Activated naive CD8-positive, alpha-beta T cell treated with anti-CD3 and anti-CD28 coated beads, Interleukin-2, amount 50 U/mL, for 24 hours (primary cell): ENCODE data around the gene PMM2.
A peak's percentile ranks its signal among the peaks of the same experiment; 100 is the strongest.

Experiments used
- ATAC-seq: fragments of 150-1000 bp; cut with Tn5 transposase; one replicate; pipeline ENCODE4 v1.10.0; 2021
- DNase-seq: peaks from one replicate; pipeline ENCODE4 v3.0.0; 2021
- H3K27ac Mint-ChIP-seq: one replicate; pipeline ENCODE4 v1.8.0; 2021; ENCODE audit warnings: mild to moderate bottlenecking, mixed read lengths
- H3K27me3 Mint-ChIP-seq: one replicate; pipeline ENCODE4 v1.8.0; 2021; ENCODE audit warnings: mixed read lengths
- H3K36me3 Mint-ChIP-seq: one replicate; pipeline ENCODE4 v1.8.0; 2021; ENCODE audit warnings: low read depth, mixed read lengths
- H3K4me1 Mint-ChIP-seq: one replicate; pipeline ENCODE4 v1.8.0; 2021; ENCODE audit warnings: mixed read lengths
- H3K4me3 Mint-ChIP-seq: one replicate; pipeline ENCODE4 v1.8.0; 2021; ENCODE audit warnings: mild to moderate bottlenecking, moderate library complexity, mixed read lengths
- H3K9me3 Mint-ChIP-seq: one replicate; pipeline ENCODE4 v1.8.0; 2021; ENCODE audit warnings: mixed read lengths

PMM2 gene

DNA sequence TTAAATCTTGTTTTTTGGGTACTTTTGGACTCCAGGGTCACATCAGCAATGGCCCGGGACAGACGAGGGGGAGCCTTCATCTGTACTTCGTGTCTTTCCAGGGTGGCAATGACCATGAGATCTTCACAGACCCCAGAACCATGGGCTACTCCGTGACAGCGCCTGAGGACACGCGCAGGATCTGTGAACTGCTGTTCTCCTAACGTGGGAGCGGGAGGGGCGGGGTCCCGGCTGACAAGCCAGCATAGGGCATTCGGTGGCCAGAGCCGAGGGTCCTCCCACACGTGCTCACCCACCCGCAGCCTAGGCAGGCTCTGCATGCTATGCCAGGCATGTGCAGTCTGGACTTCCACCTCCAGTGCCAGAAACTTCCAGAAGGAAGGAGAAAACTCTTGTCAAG is 50.0 kb downstream of the PMM2 start:
- H3K27me3 Mint-ChIP-seq, result no peaks in the 10 kb centered on the region
- peaks cover 12% of the 10 kb centered on the region for H3K4me1 Mint-ChIP-seq
- no peak overlapping the region for H3K27ac Mint-ChIP-seq
- H3K9me3 Mint-ChIP-seq, result no peaks in the 10 kb centered on the region
- H3K4me3 Mint-ChIP-seq, result no peak overlapping the region
- ATAC-seq (peak; percentile 20), DNase-seq (no peak)
- peaks cover 24% of the 10 kb centered on the region for H3K36me3 Mint-ChIP-seq

DNA sequence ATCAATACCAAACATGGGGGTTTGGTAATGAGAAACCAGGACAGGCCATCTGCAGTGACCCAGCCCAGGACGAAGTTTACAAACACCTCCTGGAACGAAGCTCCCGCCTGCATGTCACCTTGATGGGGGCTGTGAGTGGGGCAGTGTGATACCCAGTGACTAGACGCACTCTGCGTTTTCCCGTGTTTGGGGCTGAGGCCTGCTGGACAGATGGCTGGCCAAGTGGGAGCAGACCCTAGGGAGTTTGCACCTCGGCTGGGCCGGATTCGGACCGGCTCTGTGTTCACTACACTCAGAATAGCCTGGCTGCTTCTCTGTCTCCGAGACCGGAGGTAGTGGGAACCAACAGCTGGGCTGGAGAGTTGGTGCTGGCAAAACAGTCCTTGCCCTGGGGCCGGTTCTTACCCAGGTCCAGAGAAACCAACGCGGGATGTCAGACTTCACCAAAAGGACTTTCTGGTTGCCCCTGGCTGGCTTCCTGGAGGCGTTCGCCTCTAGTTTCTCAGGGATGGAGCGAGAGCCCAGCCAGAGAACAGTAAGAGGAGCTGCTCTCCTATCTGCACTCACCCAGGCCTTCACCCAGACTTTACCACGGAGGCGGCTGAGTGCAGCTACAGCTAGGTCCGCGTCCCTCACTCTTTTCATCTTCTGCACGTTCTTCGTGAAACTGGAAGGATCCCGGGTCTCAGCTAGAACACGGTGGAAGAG is 50.7 kb downstream of the PMM2 start:
- H3K4me1 Mint-ChIP-seq, result peaks cover 17% of the 10 kb centered on the region
- ATAC-seq, result no peak
- peaks cover 29% of the 10 kb centered on the region for H3K36me3 Mint-ChIP-seq
- H3K27ac Mint-ChIP-seq, result no peak overlapping the region
- no peak for DNase-seq
- no peaks in the 10 kb centered on the region for H3K9me3 Mint-ChIP-seq
- no peaks in the 10 kb centered on the region for H3K27me3 Mint-ChIP-seq
- H3K4me3 Mint-ChIP-seq, result no peak overlapping the region

DNA sequence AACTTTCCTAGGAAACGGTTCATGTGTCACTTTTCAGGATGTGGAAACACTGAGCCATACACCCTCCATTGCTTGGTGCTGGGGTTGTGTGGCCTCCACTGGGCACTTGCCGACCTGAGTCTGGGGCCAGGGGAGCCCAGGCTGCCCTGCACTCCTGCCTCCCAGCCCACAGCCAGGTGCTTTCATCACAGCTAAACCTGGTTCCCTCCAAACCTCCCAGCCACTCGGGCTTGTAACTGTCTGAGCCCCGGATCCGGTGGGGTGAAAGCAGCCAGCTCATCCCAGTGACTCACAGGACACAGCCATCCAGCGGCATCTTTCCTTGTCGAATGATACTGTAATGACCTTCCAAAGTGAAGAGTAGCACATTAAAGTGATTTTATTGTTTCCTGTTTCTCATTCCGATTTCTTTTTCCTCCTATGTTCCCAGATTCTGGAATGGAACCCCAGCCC is 51.3 kb downstream of the PMM2 start:
- Mint-ChIP-seq H3K4me1 (peaks cover 17% of the 10 kb centered on the region), H3K36me3 (peaks cover 29% of the 10 kb centered on the region), H3K4me3 (no peak overlapping the region), H3K27me3 (no peaks in the 10 kb centered on the region), H3K9me3 (no peaks in the 10 kb centered on the region), H3K27ac (no peak overlapping the region)
- no peak for ATAC-seq
- no peak for DNase-seq

- Mint-ChIP-seq H3K9me3 (no peaks in the 10 kb centered on the region), H3K4me3 (no peak overlapping the region), H3K27ac (no peak overlapping the region), H3K36me3 (peaks cover 29% of the 10 kb centered on the region), H3K27me3 (no peaks in the 10 kb centered on the region), H3K4me1 (peaks cover 17% of the 10 kb centered on the region)
- DNase-seq (no peak), ATAC-seq (no peak)
Observed at GRCh38 chr16:8849411-8850011, 51.9 kb downstream of the PMM2 start.

- DNase-seq (no peak), ATAC-seq (peak; percentile 13)
- peaks cover 32% of the 10 kb centered on the region for H3K36me3 Mint-ChIP-seq
- H3K4me1 Mint-ChIP-seq, result peaks cover 18% of the 10 kb centered on the region
- no peak overlapping the region for H3K4me3 Mint-ChIP-seq
- H3K9me3 Mint-ChIP-seq, result no peaks in the 10 kb centered on the region
- peak overlapping the region; percentile 67 for H3K27ac Mint-ChIP-seq
- no peaks in the 10 kb centered on the region for H3K27me3 Mint-ChIP-seq
Observed at GRCh38 chr16:8850279-8850885, 52.7 kb downstream of the PMM2 start.

DNA sequence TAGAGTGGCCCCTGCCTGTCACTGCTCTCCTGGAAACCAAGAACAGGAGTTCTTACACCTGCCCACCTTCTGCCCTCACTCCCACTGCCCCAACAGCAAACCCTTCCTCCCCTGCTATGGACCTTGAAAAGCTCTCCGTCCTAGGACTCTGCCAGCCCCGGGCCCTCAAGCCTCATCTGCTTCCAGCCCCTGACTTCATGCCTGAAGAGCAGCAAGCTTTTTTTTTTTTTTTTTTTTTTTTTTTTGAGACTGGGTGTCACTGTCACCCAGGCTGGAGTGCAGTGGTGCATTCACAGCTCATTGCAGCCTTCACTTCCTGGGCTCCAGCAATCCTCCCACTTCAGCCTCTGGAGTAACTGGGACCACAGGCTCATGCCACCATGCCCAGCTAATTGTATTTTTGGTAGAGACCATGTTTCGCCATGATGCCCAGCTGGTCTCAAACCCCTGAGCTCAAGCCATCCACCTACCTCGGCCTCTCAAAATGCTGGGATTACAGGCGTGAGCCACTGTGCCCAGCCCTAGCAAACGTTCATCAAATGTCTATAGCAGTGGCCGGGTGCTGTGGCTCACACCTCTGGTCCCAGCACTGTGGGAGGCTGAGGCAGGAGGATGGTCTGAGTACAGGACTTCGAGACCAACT is 54.2 kb downstream of the PMM2 start:
- Mint-ChIP-seq H3K4me3 (no peak overlapping the region), H3K36me3 (peaks cover 33% of the 10 kb centered on the region), H3K27me3 (no peaks in the 10 kb centered on the region), H3K4me1 (peaks cover 29% of the 10 kb centered on the region), H3K27ac (peak overlapping the region; percentile 35), H3K9me3 (no peaks in the 10 kb centered on the region)
- DNase-seq, result no peak
- no peak for ATAC-seq

DNA sequence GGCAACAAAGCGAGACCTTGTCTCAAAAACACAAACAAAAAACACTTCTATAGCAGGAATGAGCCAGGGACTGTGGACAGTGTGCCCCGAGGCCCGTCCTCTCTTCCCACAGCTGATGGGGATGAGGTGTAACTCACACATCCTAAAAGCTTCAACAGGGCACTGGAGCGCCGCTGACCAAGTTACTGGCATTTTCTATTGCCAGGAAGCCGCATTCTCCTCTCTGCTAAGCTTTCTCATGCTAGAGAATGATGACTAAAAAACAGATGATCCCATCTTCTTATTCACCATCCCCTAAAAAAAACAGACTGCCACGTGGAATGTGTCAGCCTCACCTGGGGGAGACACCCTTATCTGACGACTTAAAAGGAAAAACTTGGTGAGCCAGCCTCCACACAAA is 54.9 kb downstream of the PMM2 start:
- Mint-ChIP-seq H3K4me1 (peaks cover 30% of the 10 kb centered on the region), H3K27ac (peak overlapping the region; percentile 28), H3K36me3 (peaks cover 32% of the 10 kb centered on the region), H3K27me3 (no peaks in the 10 kb centered on the region), H3K4me3 (no peak overlapping the region), H3K9me3 (no peaks in the 10 kb centered on the region)
- DNase-seq (no peak), ATAC-seq (no peak)

DNA sequence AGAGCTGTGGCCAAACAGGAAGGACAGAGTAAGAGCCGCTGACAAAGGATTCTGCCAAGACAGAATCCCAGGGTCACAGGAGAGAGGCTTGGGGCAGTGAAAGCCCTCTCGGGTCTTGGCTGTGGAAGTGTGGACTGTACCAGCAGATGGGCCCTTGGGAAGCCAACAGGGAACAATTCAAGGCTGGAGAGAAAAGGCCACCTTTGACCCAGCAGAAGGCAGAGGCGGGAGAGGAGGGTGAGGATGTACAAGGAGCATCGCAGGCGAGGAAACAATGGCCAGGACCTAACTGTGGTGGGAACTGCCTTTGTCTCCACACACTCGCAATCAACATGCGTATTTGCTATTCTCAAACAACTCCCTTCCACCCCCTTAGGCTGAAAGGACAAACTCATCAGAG is 55.5 kb downstream of the PMM2 start:
- H3K27me3 Mint-ChIP-seq, result no peaks in the 10 kb centered on the region

DNA sequence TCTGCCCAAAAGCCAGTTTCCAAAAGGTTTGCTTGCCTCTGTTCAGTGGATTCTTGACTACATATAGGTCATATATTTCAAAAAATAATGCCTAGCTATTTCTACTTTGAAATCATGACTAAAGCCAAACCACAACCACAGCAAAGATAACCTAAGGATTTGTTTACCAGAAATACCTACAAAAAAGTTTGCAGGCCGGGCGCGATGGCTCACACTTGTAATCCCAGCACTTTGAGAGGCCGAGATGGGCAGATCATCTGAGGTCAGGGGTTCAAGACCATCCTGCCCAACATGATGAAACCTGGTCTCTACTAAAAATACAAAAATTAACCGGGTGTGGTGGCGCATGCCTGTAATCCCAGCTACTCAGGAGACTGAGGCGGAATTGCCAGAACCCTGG is 56.0 kb downstream of the PMM2 start:
- Mint-ChIP-seq H3K36me3 (peaks cover 39% of the 10 kb centered on the region), H3K9me3 (no peaks in the 10 kb centered on the region), H3K27ac (peak overlapping the region; percentile 56), H3K27me3 (no peaks in the 10 kb centered on the region), H3K4me1 (peaks cover 32% of the 10 kb centered on the region), H3K4me3 (no peak overlapping the region)
- no peak for ATAC-seq
- no peak for DNase-seq

More for the DNA sequence above, 55.5 kb downstream of the PMM2 start:
- Mint-ChIP-seq H3K4me1 (peaks cover 32% of the 10 kb centered on the region), H3K9me3 (no peaks in the 10 kb centered on the region), H3K27ac (peak overlapping the region; percentile 56), H3K4me3 (no peak overlapping the region), H3K36me3 (peaks cover 36% of the 10 kb centered on the region)
- DNase-seq (no peak), ATAC-seq (no peak)

DNA sequence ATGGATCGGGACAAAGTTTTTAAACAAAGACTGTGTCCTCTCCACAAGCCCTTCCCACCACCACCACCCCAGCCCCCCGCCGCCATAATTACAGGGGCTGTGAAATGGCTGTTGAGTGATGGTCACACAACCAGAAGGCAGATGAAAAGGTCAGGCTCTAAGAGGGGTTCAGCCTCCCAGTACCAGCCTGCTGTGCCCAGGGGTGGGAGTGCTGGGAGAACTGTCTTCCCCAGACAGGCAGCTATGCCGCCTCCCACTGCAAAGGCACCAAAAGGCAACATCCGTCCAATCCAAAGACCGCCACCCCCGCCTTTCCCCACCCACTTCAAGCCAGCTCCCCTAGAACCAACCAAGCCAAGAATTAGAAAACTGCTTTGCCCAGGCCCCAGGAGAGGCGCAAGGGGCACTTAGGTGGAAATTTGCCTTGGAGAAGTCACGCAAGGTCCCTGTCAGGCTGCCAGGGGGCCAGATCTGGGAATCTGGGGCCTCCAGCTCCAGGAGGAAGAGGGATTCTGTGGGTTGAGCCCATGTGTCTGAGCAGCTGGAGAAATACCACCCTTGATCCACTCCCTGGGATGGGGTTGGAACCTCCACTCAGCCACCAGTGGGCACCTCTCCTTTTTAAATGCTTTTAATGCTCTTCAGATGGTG is 56.8 kb downstream of the PMM2 start:
- DNase-seq (no peak), ATAC-seq (no peak)
- Mint-ChIP-seq H3K9me3 (no peaks in the 10 kb centered on the region), H3K4me3 (no peak overlapping the region), H3K36me3 (peaks cover 39% of the 10 kb centered on the region), H3K4me1 (peaks cover 30% of the 10 kb centered on the region), H3K27ac (no peak overlapping the region), H3K27me3 (no peaks in the 10 kb centered on the region)

DNA sequence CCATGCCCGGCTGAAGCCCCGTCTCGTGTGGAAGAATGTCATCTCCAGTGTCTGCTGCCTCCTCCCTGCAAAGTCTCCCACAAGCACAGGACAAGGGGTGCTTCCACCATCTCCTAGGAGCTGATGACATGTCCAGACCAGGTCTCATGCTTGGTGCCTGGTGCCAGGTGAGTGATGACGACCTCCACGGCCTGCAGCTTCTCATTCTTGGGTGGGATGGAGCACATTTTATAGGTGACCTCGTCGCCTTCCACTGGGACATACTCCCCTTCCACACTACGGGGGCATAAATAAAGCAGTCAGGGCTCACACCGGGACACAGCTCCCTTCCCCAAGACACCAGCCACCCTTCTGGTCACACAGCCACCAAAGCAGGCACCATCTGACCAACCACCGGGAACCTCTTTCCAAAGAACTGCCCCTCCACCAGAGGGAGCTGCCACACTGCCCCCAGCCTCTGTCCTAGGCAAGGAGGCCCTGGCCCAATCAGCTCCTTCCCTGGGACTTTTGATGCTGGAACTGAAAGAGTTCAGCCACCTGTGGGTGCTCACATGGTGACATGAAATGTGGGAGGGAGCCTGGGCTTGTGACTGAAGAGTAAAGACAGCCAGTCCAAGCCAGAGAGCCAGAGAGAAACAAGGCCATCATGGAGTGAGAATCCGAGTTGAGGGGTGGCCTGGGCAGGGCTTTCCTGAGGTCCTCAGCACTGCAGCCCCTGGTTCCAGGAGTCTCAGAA is 57.6 kb downstream of the PMM2 start:
- DNase-seq, result no peak
- peaks cover 38% of the 10 kb centered on the region for H3K36me3 Mint-ChIP-seq
- peaks cover 26% of the 10 kb centered on the region for H3K4me1 Mint-ChIP-seq
- H3K27me3 Mint-ChIP-seq, result no peaks in the 10 kb centered on the region
- no peak overlapping the region for H3K4me3 Mint-ChIP-seq
- no peaks in the 10 kb centered on the region for H3K9me3 Mint-ChIP-seq
- H3K27ac Mint-ChIP-seq, result no peak overlapping the region
- no peak for ATAC-seq

GRCh38 chr16:8855972-8856371 is 58.3 kb downstream of the PMM2 start:
- Mint-ChIP-seq H3K27me3 (no peaks in the 10 kb centered on the region), H3K4me1 (peaks cover 21% of the 10 kb centered on the region), H3K27ac (peak overlapping the region; percentile 20), H3K4me3 (no peak overlapping the region), H3K9me3 (no peaks in the 10 kb centered on the region), H3K36me3 (peaks cover 31% of the 10 kb centered on the region)
- ATAC-seq, result no peak
- peak; percentile 2 for DNase-seq

GRCh38 chr16:8858994-8859912 is 61.6 kb downstream of the PMM2 start:
- no peaks in the 10 kb centered on the region for H3K9me3 Mint-ChIP-seq
- no peak for ATAC-seq
- no peak overlapping the region for H3K4me3 Mint-ChIP-seq
- H3K36me3 Mint-ChIP-seq, result peaks cover 20% of the 10 kb centered on the region
- no peak overlapping the region for H3K27ac Mint-ChIP-seq
- H3K27me3 Mint-ChIP-seq, result no peaks in the 10 kb centered on the region
- no peak for DNase-seq
- peaks cover 24% of the 10 kb centered on the region for H3K4me1 Mint-ChIP-seq
